AG10803 (cell line): ENCODE results near the gene IZUMO4.

Experiments
- DNase-seq: peaks from one replicate; pipeline ENCODE4 v3.0.0; 2010; ENCODE audit warnings: low read depth
- H3K4me3 ChIP-seq: 2 replicates; pipeline ENCODE4 v1.5.1; 2011; ENCODE audit warnings: mild to moderate bottlenecking, low read length, control low read depth
- CTCF ChIP-seq: conservative IDR thresholded peaks from 2 replicates; pipeline ENCODE4 v1.5.1; 2011; ENCODE audit warnings: mild to moderate bottlenecking, low read length, control low read depth, inconsistent platforms

The IZUMO4 gene

GRCh38 chr19:2109046-2109864, 12.5 kb downstream of the IZUMO4 start:
- no peak for DNase-seq
- no peak overlapping the region for H3K4me3 ChIP-seq
- no peak for TF ChIP-seq CTCF

GRCh38 chr19:2110822-2111221, 14.1 kb downstream of the IZUMO4 start:
- H3K4me3 ChIP-seq: no peak overlapping the region
- no peak for TF ChIP-seq CTCF
- DNase-seq: no peak

GRCh38 chr19:2111425-2111824, 14.7 kb downstream of the IZUMO4 start:
- no peak overlapping the region for H3K4me3 ChIP-seq
- no peak for TF ChIP-seq CTCF
- DNase-seq: no peak

GRCh38 chr19:2111886-2112285, 15.2 kb downstream of the IZUMO4 start:
- H3K4me3 ChIP-seq: no peak overlapping the region
- DNase-seq: no peak
- no peak for TF ChIP-seq CTCF

GRCh38 chr19:2112516-2113320, 16.0 kb downstream of the IZUMO4 start:
- no peak overlapping the region for H3K4me3 ChIP-seq
- DNase-seq: no peak
- no peak for TF ChIP-seq CTCF

GRCh38 chr19:2113439-2114211, 16.9 kb downstream of the IZUMO4 start:
- DNase-seq: peak; percentile 26
- no peak for TF ChIP-seq CTCF
- no peak overlapping the region for H3K4me3 ChIP-seq
